GM12872 (cell line): ENCODE results near the gene HIVEP3.

Experiments
- TF ChIP-seq, protein P1 (sequence below): IDR thresholded peaks from 3 replicates; pipeline ENCODE4 v1.5.1; 2011; ENCODE audit warnings: low read depth, mild to moderate bottlenecking, low read length, moderate library complexity; ENCODE audit not compliant: insufficient read depth

HIVEP3 gene

DNA sequence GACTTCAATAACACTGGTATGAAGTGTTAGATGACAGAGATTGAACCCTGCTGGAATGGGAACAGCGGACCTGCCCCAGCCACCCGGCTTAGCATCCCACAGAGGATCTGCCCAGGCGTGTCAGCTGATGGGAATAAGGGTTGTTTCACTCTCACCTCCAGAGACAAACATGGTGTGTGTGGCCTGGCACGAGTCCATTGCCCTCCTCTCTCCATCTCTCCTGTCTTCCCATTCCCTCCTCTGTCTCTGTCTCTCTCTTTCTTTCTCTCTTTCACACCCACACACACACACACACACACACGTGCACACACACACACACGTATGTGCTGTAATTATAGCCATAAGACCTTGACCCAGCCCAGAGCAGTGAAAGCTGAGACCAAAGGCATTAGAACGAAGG, 200.2 kb downstream of the HIVEP3 start:
- TF ChIP-seq, protein P1, sequence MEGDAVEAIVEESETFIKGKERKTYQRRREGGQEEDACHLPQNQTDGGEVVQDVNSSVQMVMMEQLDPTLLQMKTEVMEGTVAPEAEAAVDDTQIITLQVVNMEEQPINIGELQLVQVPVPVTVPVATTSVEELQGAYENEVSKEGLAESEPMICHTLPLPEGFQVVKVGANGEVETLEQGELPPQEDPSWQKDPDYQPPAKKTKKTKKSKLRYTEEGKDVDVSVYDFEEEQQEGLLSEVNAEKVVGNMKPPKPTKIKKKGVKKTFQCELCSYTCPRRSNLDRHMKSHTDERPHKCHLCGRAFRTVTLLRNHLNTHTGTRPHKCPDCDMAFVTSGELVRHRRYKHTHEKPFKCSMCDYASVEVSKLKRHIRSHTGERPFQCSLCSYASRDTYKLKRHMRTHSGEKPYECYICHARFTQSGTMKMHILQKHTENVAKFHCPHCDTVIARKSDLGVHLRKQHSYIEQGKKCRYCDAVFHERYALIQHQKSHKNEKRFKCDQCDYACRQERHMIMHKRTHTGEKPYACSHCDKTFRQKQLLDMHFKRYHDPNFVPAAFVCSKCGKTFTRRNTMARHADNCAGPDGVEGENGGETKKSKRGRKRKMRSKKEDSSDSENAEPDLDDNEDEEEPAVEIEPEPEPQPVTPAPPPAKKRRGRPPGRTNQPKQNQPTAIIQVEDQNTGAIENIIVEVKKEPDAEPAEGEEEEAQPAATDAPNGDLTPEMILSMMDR = no peak

DNA sequence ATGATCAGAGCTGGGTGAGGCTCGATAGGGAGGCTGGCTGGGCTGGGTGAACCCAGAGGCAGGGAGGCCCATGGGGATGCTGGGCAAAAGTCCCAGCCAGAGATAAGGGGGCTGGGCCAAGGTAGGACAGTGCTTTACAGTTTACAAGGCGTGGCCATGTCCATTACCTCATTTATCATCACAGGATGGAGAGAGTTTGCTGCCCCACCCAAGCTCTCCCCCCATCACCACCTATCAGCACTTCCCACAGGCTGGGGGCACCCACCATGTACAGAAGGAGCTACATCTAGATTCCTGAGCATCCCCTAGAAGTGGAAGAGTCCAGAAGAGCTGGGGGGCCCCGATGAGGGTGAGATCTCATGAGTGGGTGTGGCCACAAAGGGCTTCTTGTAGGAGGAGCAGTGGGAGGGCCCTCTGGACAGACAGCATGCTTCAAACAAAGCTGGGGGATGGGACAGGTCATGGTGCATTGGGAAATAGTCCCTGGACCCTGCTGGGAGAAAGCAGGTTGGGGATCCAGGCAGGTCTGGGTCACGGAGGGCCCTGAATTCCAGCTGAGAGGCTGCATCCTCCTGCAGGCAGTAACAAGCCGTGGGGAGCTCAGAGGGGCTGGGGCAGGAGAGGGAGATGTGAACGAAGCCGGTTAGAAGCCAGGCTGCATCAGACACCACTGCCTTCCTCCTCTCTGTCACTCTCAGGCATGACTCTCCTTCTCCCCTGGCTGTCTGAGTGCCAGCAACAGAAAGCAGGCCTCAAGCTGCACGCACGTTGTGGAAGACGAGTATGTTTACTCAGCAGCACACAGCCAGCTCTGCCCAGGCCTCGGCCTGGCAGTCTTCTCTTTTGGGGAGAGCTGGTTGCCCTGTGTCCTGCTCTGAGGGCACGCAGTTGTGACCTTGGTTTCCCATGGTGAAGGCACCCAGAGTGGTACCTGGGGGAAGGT, 202.3 kb downstream of the HIVEP3 start:
- TF ChIP-seq, protein P1 = no peak

DNA sequence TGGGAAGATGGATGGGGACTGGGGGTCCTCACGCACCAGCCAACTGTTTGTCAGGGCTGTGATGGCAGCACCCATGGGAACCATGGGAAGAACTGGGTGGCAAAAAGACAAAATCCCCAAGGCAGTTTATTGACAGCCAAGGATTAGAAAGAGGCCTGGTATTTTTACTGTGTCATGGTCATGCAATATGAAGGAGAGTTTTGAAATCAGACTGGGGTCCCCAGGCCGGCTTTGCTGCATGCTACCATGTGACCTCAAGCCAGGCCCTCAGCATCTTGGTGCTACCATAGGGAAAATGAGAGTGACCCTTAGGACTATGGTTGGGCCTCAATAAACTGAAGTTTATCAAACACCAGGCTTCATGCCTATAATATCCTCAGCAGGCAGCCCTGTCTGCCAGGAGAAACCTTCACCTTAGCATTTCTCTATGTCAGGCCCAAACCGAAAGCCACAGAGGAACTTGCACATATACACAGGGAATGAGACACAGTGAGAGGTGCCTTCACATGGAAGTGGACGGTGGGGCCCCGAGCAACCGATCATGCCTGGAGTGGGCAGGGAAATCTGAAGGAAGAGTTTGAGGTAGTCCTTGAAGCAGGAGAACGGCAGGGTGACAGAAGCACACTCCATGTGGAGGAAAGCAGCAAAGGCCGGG, 203.2 kb downstream of the HIVEP3 start:
- TF ChIP-seq, protein P1 = no peak

DNA sequence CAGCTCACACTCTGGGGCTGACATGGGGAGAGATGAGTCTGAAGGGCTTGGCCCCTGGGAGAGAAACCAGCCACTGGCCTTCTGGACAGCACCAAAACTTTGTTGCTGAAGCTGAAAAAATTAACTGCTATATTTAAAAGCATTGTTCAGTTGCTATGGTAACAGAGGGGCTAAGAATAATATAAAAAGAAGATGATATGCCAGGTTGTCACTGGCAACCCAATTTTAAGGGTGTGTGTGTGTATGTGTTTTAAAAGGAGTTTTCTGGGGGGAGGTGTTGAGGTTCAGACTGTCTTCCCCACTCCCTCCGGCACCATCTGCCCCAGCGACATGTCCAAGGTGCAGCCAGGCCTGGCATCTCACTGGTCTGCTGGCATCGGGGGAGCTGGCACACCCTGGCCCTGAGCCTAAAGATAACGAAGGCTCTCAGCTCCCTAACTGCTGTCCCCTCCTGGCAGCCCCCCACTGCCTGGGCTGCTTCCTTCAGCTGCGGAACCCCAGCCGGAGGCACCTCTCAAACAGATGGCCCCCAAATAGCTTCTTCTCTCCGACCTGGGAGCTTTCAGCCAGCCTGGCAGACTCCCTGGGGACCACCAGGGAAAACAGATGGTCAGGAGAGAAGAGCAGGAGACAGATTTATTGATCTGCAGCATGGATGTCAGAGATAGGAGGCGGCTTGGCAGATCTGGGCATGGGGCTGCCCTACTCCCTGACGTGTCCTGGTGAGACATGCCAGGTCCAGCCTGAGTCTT, 203.9 kb downstream of the HIVEP3 start:
- TF ChIP-seq, protein P1 = no peak

DNA sequence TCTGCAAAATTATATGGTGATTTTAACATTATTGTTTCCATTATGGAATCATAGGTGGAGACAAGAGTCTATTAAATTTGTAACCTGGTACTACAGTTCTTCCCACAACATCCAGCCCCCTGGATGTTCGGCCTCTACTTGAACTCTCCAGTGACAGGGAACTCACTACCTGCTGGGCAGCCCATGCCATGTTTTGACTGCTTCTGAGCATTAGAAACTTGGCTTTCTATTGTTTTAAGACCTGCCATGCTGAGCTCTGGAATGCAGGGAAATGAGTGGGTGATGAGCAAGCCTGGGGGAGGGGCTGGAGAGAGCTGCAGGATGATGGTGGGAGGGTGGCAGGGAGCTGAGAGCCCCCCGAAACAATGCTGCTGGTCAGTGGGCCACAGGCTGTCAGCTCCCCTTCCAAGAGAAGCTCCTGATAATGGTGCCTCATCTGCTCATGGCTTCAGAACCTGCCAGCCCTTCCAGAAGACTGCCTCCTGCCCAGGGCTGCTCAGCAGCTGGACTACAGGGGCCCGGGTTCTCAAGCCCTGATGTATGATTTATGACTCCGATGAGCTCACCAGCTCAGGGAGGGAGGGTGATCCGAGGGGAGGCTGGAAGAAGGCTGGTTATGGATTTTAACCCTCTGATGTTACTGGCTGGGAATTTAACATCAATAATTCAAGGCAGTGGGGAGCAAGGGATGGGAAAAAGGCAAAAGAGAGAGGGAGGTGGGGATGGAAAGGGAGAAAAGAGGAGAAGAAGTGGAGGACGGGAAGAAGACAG, 205.0 kb downstream of the HIVEP3 start:
- TF ChIP-seq, protein P1 = no peak

DNA sequence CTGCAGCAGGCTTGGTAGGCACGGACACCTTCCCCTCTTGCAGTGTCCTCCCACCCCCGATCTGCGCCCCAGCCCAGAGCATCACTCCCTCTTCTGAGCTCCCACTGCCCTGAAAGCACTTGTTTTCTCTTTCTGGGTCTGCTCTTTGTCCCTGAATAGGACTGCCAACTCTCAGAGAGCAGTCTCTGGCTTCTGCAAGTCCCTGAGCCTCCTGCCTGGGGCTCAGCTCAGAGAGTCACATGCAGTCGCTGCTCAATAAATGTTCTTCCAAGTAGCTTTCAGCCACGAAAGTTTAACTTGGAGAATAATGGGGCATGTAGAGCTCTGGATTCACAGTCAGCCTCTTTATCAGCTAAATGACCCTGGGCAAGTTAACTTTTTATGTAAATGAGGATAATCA, 205.6 kb downstream of the HIVEP3 start:
- TF ChIP-seq, protein P1 = no peak
